Activated CD8-positive, alpha-beta T cell treated with anti-CD3 and anti-CD28 coated beads, Interleukin-2, amount 10 ng/mL, durations not matched to agents 7 days and 5 days (primary cell): ENCODE results near the gene ATP5PD. TPM values are rescaled to one million over a fixed set of nuclear protein-coding genes. Genes with fewer than 3 reads are reported as not detected.
"Not testable (repeated sequence)": the region's sequence is repeated elsewhere in the genome, so short reads cannot be mapped to it uniquely, and the experiment has no call there.

Experiments used
- ATAC-seq: fragments of 150-1000 bp; cut with Tn5 transposase; one replicate; pipeline ENCODE4 v1.10.0; 2021; ENCODE audit warnings: moderate library complexity
- CTCF ChIA-PET: fragments of 350-600 bp; sonication (Branson Sonifier 250); formaldehyde crosslinking; loops from one replicate; lab custom pipeline; 2021; ENCODE audit warnings: antibody characterized with exemption; lab: Charles Lee
- POLR2A ChIA-PET: fragments of 350-600 bp; sonication (Branson Sonifier 250); formaldehyde crosslinking; loops from one replicate; lab custom pipeline; 2021; ENCODE audit warnings: antibody characterized with exemption; lab: Charles Lee
- DNase-seq: peaks from one replicate; pipeline ENCODE4 v3.0.0-alpha.2; 2020
- H3K27ac Mint-ChIP-seq: one replicate; pipeline ENCODE4 v1.8.0; 2021; ENCODE audit warnings: mild to moderate bottlenecking, mixed read lengths
- H3K27me3 Mint-ChIP-seq: one replicate; pipeline ENCODE4 v1.8.0; 2021; ENCODE audit warnings: low read depth, mixed read lengths
- H3K36me3 Mint-ChIP-seq: one replicate; pipeline ENCODE4 v1.8.0; 2021; ENCODE audit warnings: low read depth, mixed read lengths
- H3K4me1 Mint-ChIP-seq: one replicate; pipeline ENCODE4 v1.8.0; 2021; ENCODE audit warnings: low read depth, mixed read lengths
- H3K4me3 Mint-ChIP-seq: one replicate; pipeline ENCODE4 v1.8.0; 2021; ENCODE audit warnings: mild to moderate bottlenecking, mixed read lengths
- H3K9me3 Mint-ChIP-seq: one replicate; pipeline ENCODE4 v1.8.0; 2022; ENCODE audit warnings: mixed read lengths; ENCODE audit not compliant: insufficient read depth
- total RNA-seq, 2 experiments: library from RNA; stranded (reverse); gene quantifications; one replicate each; pipeline ENCODE4 v1.2.3, GENCODE V29; 2021

The ATP5PD gene
- total RNA-seq, 2 experiments from 2014 or later: 232 to 238 TPM

DNA sequence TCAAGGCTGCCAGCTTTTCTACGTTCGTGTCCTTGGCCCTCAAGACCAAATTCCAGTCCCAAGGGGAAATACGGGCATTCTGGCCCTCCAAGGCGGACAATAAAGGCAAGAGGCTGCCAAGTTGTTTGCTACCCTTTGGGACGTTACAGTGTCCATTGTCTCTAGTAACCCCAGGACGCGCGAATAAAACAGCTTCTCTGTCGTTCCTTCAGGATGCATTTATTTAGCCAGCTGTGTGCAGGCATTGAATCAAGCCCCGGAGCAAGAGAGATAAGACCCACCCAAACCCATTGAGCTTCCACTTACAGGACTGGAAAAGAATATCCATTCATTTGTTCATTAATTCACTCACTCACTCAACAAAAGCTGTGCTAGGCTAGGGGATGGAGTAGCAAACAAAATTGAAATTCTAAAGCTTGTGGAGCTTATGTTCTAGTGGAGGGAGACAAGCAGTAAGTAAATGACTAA lies 33.6 kb downstream of the ATP5PD start:
- Mint-ChIP-seq H3K4me1 (peaks cover 15% of the 10 kb centered on the region), H3K27me3 (no peaks in the 10 kb centered on the region), H3K36me3 (peaks cover 20% of the 10 kb centered on the region), H3K27ac (peak overlapping the region; percentile 93), H3K4me3 (peak overlapping the region; percentile 95), H3K9me3 (no peaks in the 10 kb centered on the region)
- DNase-seq (no peak), ATAC-seq (peak; percentile 12)
- CTCF ChIA-PET: interaction anchor here (0.7 to 11.2 kb wide), 32 partner anchors 9 to 423 kb away, joined by 3 to 182 read pairs (median 4); partner anchors contain the start of genes ATP5PD, CDR2L, HID1 and KCTD2
- POLR2A ChIA-PET: interaction anchor here (0.5 to 3.4 kb wide), 28 partner anchors 8 to 475 kb away, joined by 3 to 26 read pairs (median 6); partner anchors contain the start of genes ATP5PD, CDR2L, GGA3 and HID1

- Mint-ChIP-seq H3K27me3 (no peaks in the 10 kb centered on the region), H3K36me3 (peaks cover 17% of the 10 kb centered on the region), H3K4me3 (peak within 1 kb of the TSS; percentile 95), H3K27ac (peak within 1 kb of the TSS; percentile 93), H3K4me1 (peaks cover 15% of the 10 kb centered on the region), H3K9me3 (no peaks in the 10 kb centered on the region)
- ATAC-seq (peak; percentile 96), DNase-seq (peak; percentile 90)
- ChIA-PET CTCF (interaction anchor here (0.7 to 11.2 kb wide), 35 partner anchors 8 to 423 kb away, joined by 3 to 182 read pairs (median 4); partner anchors contain the start of genes ATP5PD, CDR2L, HID1 and KCTD2), POLR2A (interaction anchor here (0.7 to 3.4 kb wide), 29 partner anchors 8 to 475 kb away, joined by 3 to 26 read pairs (median 6); partner anchors contain the start of genes ATP5PD, CDR2L, GGA3 and HID1)
Observed at GRCh38 chr17:75012346-75013091, 34.2 kb downstream of the ATP5PD start, which contains the start of gene MRPL58. Gene MRPL58, plus strand, starts transcription at chr17:75012670. Its CDS starts 17 bp downstream, at chr17:75012687.

DNA sequence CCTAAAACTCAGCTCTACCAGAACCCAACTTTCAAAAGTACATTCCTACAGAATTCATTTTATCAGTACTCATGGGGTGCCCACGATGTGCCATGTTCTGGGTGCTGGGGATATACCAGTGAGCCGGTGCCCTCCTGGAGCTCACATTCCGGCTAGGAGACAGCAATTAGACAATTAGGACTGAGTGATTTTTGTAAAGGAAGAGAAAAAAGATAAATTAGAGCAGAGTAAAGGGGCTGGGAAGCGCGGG lies 34.7 kb downstream of the ATP5PD start:
- peak overlapping the region; percentile 93 for H3K27ac Mint-ChIP-seq

GRCh38 chr17:75011401-75012095 lies 35.2 kb downstream of the ATP5PD start:
- Mint-ChIP-seq H3K36me3 (peaks cover 12% of the 10 kb centered on the region), H3K4me1 (peaks cover 15% of the 10 kb centered on the region), H3K4me3 (peak overlapping the region; percentile 95), H3K9me3 (no peaks in the 10 kb centered on the region), H3K27ac (no peak overlapping the region), H3K27me3 (no peaks in the 10 kb centered on the region)
- ATAC-seq (no peak), DNase-seq (no peak)
- ChIA-PET CTCF (interaction anchor here (0.5 to 11.2 kb wide), 21 partner anchors 12 to 422 kb away, joined by 3 to 182 read pairs (median 5); partner anchors contain the start of genes ATP5PD, CDR2L, KCTD2 and OTOP2), POLR2A (interaction anchor here (1.0 to 3.4 kb wide), 13 partner anchors 12 to 251 kb away, joined by 3 to 26 read pairs (median 12); partner anchors contain the start of genes ATP5PD, CDR2L, HID1 and KCTD2)

More for the DNA sequence above, 34.7 kb downstream of the ATP5PD start:
- H3K27me3 Mint-ChIP-seq: no peaks in the 10 kb centered on the region
- H3K4me3 Mint-ChIP-seq: peak overlapping the region; percentile 95
- H3K9me3 Mint-ChIP-seq: no peaks in the 10 kb centered on the region
- ATAC-seq (no peak), DNase-seq (no peak)
- ChIA-PET POLR2A (interaction anchor here (0.7 to 3.4 kb wide), 20 partner anchors 9 to 251 kb away, joined by 3 to 26 read pairs (median 8); partner anchors contain the start of genes ATP5PD, CDR2L, HID1 and JPT1), CTCF (interaction anchor here (0.5 to 11.2 kb wide), 23 partner anchors 12 to 422 kb away, joined by 3 to 182 read pairs (median 5); partner anchors contain the start of genes ATP5PD, CDR2L, KCTD2 and OTOP2)
- H3K36me3 Mint-ChIP-seq: peaks cover 17% of the 10 kb centered on the region
- H3K4me1 Mint-ChIP-seq: peaks cover 15% of the 10 kb centered on the region

- no peaks in the 10 kb centered on the region for H3K9me3 Mint-ChIP-seq
- H3K4me3 Mint-ChIP-seq: no peak overlapping the region
- CTCF ChIA-PET: interaction anchor here (0.8 to 11.2 kb wide), 13 partner anchors 14 to 191 kb away, joined by 3 to 182 read pairs (median 5); partner anchors contain the start of genes ATP5PD, CDR2L, KCTD2 and OTOP2
Observed at GRCh38 chr17:75010683-75011400, 35.9 kb downstream of the ATP5PD start.

DNA sequence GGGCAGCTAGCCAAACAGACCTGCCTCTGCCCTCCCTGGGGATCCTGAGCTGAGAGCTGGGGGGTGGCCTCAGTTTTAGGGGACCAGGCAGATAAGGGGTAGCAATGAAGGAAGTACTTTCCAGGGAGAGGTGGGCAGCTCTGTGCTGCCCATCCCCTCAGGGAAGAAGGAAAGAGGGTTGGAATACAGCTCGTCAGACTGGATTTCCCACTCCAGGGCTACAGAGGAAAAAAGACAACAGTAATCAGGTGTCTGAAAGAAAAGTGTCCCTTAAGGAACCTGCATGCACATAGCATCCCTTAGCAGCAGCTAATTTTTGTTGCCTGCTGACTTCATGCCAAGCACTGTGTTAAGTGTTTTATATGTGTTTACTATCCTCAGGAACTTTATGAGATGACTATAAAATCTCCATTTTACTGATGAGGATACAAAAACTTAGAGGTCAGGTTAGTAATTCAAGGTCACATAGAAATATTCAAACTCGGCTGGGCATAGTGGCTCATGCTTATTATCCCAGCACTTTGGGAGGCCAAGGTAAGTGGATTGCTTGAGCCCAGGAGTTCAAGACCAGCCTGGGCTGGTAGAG lies 37.5 kb downstream of the ATP5PD start:
- H3K36me3 Mint-ChIP-seq: peaks cover 2% of the 10 kb centered on the region
- ChIA-PET POLR2A (no interaction called here), CTCF (interaction anchor here (11.2 kb wide), 1 partner anchor 50 kb away, joined by 182 read pairs; no protein-coding TSS in a partner anchor)
- no peak overlapping the region for H3K27ac Mint-ChIP-seq
- H3K4me3 Mint-ChIP-seq: no peak overlapping the region
- H3K9me3 Mint-ChIP-seq: no peaks in the 10 kb centered on the region
- no peak for ATAC-seq
- no peak for DNase-seq
- H3K4me1 Mint-ChIP-seq: peaks cover 15% of the 10 kb centered on the region
- no peaks in the 10 kb centered on the region for H3K27me3 Mint-ChIP-seq

More at GRCh38 chr17:75010683-75011400, 35.9 kb downstream of the ATP5PD start:
- H3K27me3 Mint-ChIP-seq: no peaks in the 10 kb centered on the region
- peaks cover 15% of the 10 kb centered on the region for H3K4me1 Mint-ChIP-seq
- H3K27ac Mint-ChIP-seq: no peak overlapping the region
- H3K36me3 Mint-ChIP-seq: peaks cover 9% of the 10 kb centered on the region
- no peak for DNase-seq
- POLR2A ChIA-PET: interaction anchor here (2.1 to 3.4 kb wide), 4 partner anchors 11 to 49 kb away, joined by 8 to 26 read pairs (median 12); partner anchors contain the start of gene CDR2L
- ATAC-seq: no peak

GRCh38 chr17:75008373-75008772 lies 38.4 kb downstream of the ATP5PD start:
- Mint-ChIP-seq H3K4me3 (no peak overlapping the region), H3K27ac (no peak overlapping the region), H3K9me3 (no peaks in the 10 kb centered on the region), H3K4me1 (peaks cover 9% of the 10 kb centered on the region), H3K27me3 (no peaks in the 10 kb centered on the region), H3K36me3 (no peaks in the 10 kb centered on the region)
- CTCF ChIA-PET: interaction anchor here (0.6 to 11.2 kb wide), 2 partner anchors 49 to 163 kb away, joined by 3 to 182 read pairs; no protein-coding TSS in a partner anchor
- DNase-seq (no peak), ATAC-seq (no peak)
- POLR2A ChIA-PET: no interaction called here

DNA sequence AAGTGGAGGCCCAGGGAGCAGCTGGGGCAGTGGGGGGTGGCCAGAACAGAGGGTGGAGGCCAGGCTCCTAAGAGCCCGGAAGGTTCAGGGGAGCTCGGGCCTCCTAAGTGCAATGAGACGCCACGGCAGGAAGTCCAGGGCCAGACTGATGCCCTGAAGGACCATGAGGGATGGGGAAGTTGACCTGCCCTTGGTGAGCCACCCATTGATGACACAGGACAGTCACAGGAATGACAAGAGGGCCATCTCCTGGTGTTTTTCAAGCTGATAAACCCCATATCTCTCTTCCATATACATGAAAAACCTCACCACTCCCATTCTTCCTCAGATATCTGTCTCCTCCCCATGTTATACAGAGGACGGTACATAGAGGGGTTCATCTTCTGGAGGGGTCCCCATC lies 40.1 kb downstream of the ATP5PD start:
- ATAC-seq (no peak), DNase-seq (no peak)
- no peak overlapping the region for H3K4me3 Mint-ChIP-seq
- CTCF ChIA-PET: interaction anchor here (11.2 kb wide), 1 partner anchor 47 kb away, joined by 182 read pairs; no protein-coding TSS in a partner anchor
- no peak overlapping the region for H3K27ac Mint-ChIP-seq
- POLR2A ChIA-PET: no interaction called here
- no peaks in the 10 kb centered on the region for H3K4me1 Mint-ChIP-seq
- H3K27me3 Mint-ChIP-seq: no peaks in the 10 kb centered on the region
- no peaks in the 10 kb centered on the region for H3K36me3 Mint-ChIP-seq
- H3K9me3 Mint-ChIP-seq: no peaks in the 10 kb centered on the region

DNA sequence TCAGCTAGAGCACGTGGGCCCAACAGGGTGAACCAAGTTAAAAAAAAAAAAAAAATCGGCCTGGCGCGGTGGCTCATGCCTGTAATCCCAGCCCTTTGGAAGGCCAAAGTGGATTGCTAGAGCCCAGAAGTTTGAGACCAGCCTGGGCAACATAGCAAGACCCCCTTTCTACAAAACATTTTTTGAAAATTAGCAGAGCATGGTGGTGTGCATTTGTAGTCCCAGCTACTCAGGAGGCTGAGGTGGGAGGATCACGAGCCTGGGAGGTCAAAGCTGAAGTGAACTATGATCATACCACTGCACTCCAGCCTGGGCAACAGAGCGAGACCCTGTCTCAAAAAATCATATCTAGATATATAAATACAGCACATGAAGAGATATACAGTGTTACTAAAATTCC lies 40.7 kb downstream of the ATP5PD start:
- H3K4me1 Mint-ChIP-seq, H3K36me3 Mint-ChIP-seq, ATAC-seq, DNase-seq, H3K9me3 Mint-ChIP-seq, H3K27ac Mint-ChIP-seq, H3K4me3 Mint-ChIP-seq, H3K27me3 Mint-ChIP-seq: not testable (repeated sequence)
- ChIA-PET POLR2A (interaction anchor here (0.9 kb wide), 1 partner anchor 21 kb away, joined by 3 read pairs; no protein-coding TSS in a partner anchor), CTCF (interaction anchor here (1.0 to 11.2 kb wide), 2 partner anchors 19 to 47 kb away, joined by 3 to 182 read pairs; partner anchors contain the start of gene CDR2L)

DNA sequence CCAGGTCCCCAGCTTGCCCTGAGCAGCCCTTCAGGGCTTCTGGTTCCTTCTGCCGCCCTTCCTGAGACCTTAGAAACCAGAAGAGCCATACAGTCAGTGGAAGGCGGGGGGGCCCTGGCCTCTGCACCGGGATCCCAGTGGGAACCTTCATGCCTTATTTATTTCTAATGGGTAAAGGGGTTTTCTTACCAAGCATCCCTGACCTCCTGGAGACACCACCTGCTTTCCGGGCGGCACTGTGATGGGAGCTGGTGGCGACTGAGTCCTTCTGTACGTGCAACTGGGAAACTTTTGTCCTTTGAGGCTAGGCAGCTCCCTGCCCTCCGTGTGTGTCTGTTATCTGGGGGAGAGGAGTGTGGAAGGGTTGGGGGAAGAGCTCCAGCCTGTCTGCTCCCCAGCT lies 41.5 kb downstream of the ATP5PD start:
- Mint-ChIP-seq H3K36me3 (no peaks in the 10 kb centered on the region), H3K9me3 (no peaks in the 10 kb centered on the region), H3K4me3 (no peak overlapping the region), H3K4me1 (no peaks in the 10 kb centered on the region), H3K27me3 (no peaks in the 10 kb centered on the region), H3K27ac (no peak overlapping the region)
- ATAC-seq: no peak
- ChIA-PET CTCF (interaction anchor here (1.0 to 11.2 kb wide), 2 partner anchors 18 to 46 kb away, joined by 3 to 182 read pairs; partner anchors contain the start of gene CDR2L), POLR2A (interaction anchor here (0.9 to 1.0 kb wide), 2 partner anchors 8 to 22 kb away, joined by 3 read pairs; no protein-coding TSS in a partner anchor)
- DNase-seq: no peak
